K562 (cell line): ENCODE measurements around the gene SLC35E3. TPM values are rescaled to one million over a fixed set of nuclear protein-coding genes. Genes with fewer than 3 reads are reported as not detected.

Experiments
- ATAC-seq: fragments of 200-7000 bp; cut with Tn5 transposase; 3 replicates; pipeline ENCODE4 v1.9.1; 2020; ENCODE audit warnings: moderate library complexity
- BruUV-seq: library from RNA; stranded (reverse); fragments of 400-500 nt; replicated peaks from 2 replicates; lab custom pipeline; 2021; lab: Mats Ljungman, UMichigan
- CTCF ChIA-PET: fragments of 300-600 bp; formaldehyde crosslinking; extraction: SDS; loops from one replicate; lab custom pipeline; 2021; ENCODE audit warnings: low intra/inter-chr PET ratio; lab: Yijun Ruan, JAX
- POLR2A ChIA-PET: fragments of 300-600, 350-650 bp; sonication (Branson Sonifier 250); formaldehyde crosslinking; extraction: SDS; loops from one replicate; lab custom pipeline; 2021; ENCODE audit warnings: antibody characterized with exemption, inconsistent platforms; lab: Yijun Ruan, JAX
- DNase-seq, 4 experiments: peaks; one replicate each; pipeline versions ENCODE4 v3.0.0 to v3.0.0-alpha.2; 2011 to 2018; ENCODE audit warnings: low spot score in 3 of 4, mixed read lengths in 3 of 4; ENCODE audit errors: extremely low read depth in 1 of 4
- FAIRE-seq: peaks from 2 replicates; lab custom pipeline; 2011; peaks lifted over from hg19 to GRCh38; lab: Jason Lieb, UNC
- H2AFZ ChIP-seq: 2 replicates; pipeline ENCODE4 v1.6.0; 2011; ENCODE audit warnings: low read depth, low read length, control low read depth, inconsistent platforms
- H3K27ac ChIP-seq: fragments of 200-600 bp; 3 replicates; pipeline ENCODE4 v1.8.0; 2011; ENCODE audit warnings: low read depth, mild to moderate bottlenecking, control low read depth, inconsistent platforms, low read length, moderate library complexity, mixed read lengths; ENCODE audit errors: extremely low read depth
- H3K27me3 ChIP-seq, 2 experiments: fragments of 300-600 bp in 1 of 2; 2 replicates in 1 of 2; 3 replicates in 1 of 2; pipeline versions ENCODE4 v1.6.0 to v1.8.0; 2011; ENCODE audit warnings: inconsistent platforms in 2 of 2, low read length in 2 of 2, mild to moderate bottlenecking in 1 of 2, mixed read lengths in 1 of 2, moderate library complexity in 1 of 2; ENCODE audit not compliant: control insufficient read depth in 2 of 2, insufficient read depth in 2 of 2
- H3K36me3 ChIP-seq: fragments of 300-600 bp; 3 replicates; pipeline ENCODE4 v1.8.0; 2011; ENCODE audit warnings: mild to moderate bottlenecking, low read length, inconsistent platforms; ENCODE audit not compliant: control insufficient read depth, insufficient read depth
- H3K4me1 ChIP-seq, 2 experiments: fragments of 200-600 bp in 1 of 2; replicated peaks in 1 of 2; 2 replicates in 1 of 2; 3 replicates in 1 of 2; pipeline versions ENCODE4 v1.5.1 to v1.8.0; 2011; ENCODE audit warnings: inconsistent platforms in 2 of 2, low read length in 2 of 2, mild to moderate bottlenecking in 1 of 2, mixed read lengths in 1 of 2, moderate library complexity in 1 of 2; ENCODE audit not compliant: control insufficient read depth in 2 of 2, insufficient read depth in 2 of 2
- H3K4me2 ChIP-seq: 2 replicates; pipeline ENCODE4 v1.6.1; 2011; ENCODE audit warnings: low read length, control low read depth, inconsistent platforms, mixed read lengths; ENCODE audit not compliant: insufficient read depth
- H3K4me3 ChIP-seq: fragments of 200-600 bp; sonication (generic), shearing (Covaris generic); 2 replicates; pipeline ENCODE4 v1.5.1; 2016; ENCODE audit warnings: control low read depth, inconsistent platforms
- H3K79me2 ChIP-seq: fragments of 200-600 bp; 3 replicates; pipeline ENCODE4 v1.8.0; 2011; ENCODE audit warnings: low read length, inconsistent platforms; ENCODE audit not compliant: control insufficient read depth, insufficient read depth
- H3K9ac ChIP-seq, 2 experiments: 2 replicates each; pipeline versions ENCODE4 v1.6.0 to v1.6.1; 2011; ENCODE audit warnings: low read depth in 2 of 2, low read length in 2 of 2, control low read depth in 1 of 2, inconsistent platforms in 1 of 2, mild to moderate bottlenecking in 1 of 2, mixed read lengths in 1 of 2; ENCODE audit not compliant: insufficient read depth in 1 of 2
- H3K9me1 ChIP-seq: one replicate; pipeline ENCODE4 v1.6.0; 2011; ENCODE audit warnings: inconsistent platforms, mild to moderate bottlenecking, low read length, moderate library complexity; ENCODE audit not compliant: control insufficient read depth, insufficient read depth
- H3K9me3 ChIP-seq: replicated peaks from 2 replicates; pipeline ENCODE4 v1.5.1; 2011; ENCODE audit warnings: low read depth, low read length, inconsistent platforms; ENCODE audit not compliant: control insufficient read depth, insufficient read depth
- H4K20me1 ChIP-seq: replicated peaks from 2 replicates; pipeline ENCODE4 v1.6.1; 2011; ENCODE audit warnings: low read length, inconsistent platforms, mixed read lengths; ENCODE audit not compliant: control insufficient read depth, insufficient read depth
- BCOR ChIP-seq: fragments of 450-650 bp; IDR thresholded peaks from 2 replicates; pipeline ENCODE4 v1.6.1; 2016
- ELF1 ChIP-seq: fragments of 200-800 bp; sonication (Bioruptor generic); IDR thresholded peaks from 2 replicates; pipeline ENCODE4 v1.6.1; 2016; ENCODE audit warnings: missing genetic modification characterization, missing compliant biosample characterization
- FOXJ3 ChIP-seq: sonication (generic); formaldehyde crosslinking; IDR thresholded peaks from 2 replicates; pipeline ENCODE4 v1.4.0; 2020; ENCODE audit warnings: mild to moderate bottlenecking, missing genetic modification reagents
- GTF3C2 ChIP-seq: IDR thresholded peaks from 3 replicates; pipeline ENCODE4 v1.6.1; 2011; ENCODE audit warnings: borderline replicate concordance, mild to moderate bottlenecking, moderate library complexity; ENCODE audit not compliant: insufficient read length; ENCODE audit errors: extremely low read depth
- HDAC2 ChIP-seq: fragments of 450-650 bp; IDR thresholded peaks from 2 replicates; pipeline ENCODE4 v1.6.1; 2016; ENCODE audit warnings: mild to moderate bottlenecking
- MAFF ChIP-seq: IDR thresholded peaks from 2 replicates; pipeline ENCODE4 v1.6.1; 2012; ENCODE audit warnings: low read length, improper control_type of control experiment
- NCOA6 ChIP-seq: fragments of 450-650 bp; IDR thresholded peaks from 2 replicates; pipeline ENCODE4 v1.6.1; 2017; ENCODE audit warnings: mild to moderate bottlenecking
- POLR2G ChIP-seq: fragments of 200-400 bp; formaldehyde crosslinking; IDR thresholded peaks from 2 replicates; pipeline ENCODE4 v1.6.1; 2017; ENCODE audit warnings: low read depth, mild to moderate bottlenecking, antibody characterized with exemption, low read length, moderate library complexity
- SIRT6 ChIP-seq: IDR thresholded peaks from one replicate; pipeline ENCODE4 v1.6.1; 2012; ENCODE audit warnings: low read depth, mild to moderate bottlenecking, control low read depth, inconsistent platforms, low read length, moderate library complexity
- SRSF1 ChIP-seq: fragments of 200-400 bp; formaldehyde crosslinking; IDR thresholded peaks from 2 replicates; pipeline ENCODE4 v1.6.1; 2017; ENCODE audit warnings: mild to moderate bottlenecking, low read depth, low read length, moderate library complexity
- SUPT5H ChIP-seq: fragments of 450-650 bp; IDR thresholded peaks from 2 replicates; pipeline ENCODE4 v1.6.1; 2016
- ZNF324 ChIP-seq: fragments of 250-450 bp; sonication (Bioruptor Pico); IDR thresholded peaks from 2 replicates; pipeline ENCODE4 v1.4.0; 2020; ENCODE audit warnings: mild to moderate bottlenecking
- ZNF766 ChIP-seq: fragments of 200-800 bp; sonication (Bioruptor generic); conservative IDR thresholded peaks from 2 replicates; pipeline ENCODE4 v1.6.1; 2016; ENCODE audit warnings: missing genetic modification characterization, missing compliant biosample characterization
- WGBS: fragments of 100-300 bp; shearing (Covaris generic); methylation state at CpG from one replicate; pipeline ENCODE4 v1.1.6; 2016; ENCODE audit warnings: low coverage, mixed read lengths; ENCODE audit not compliant: insufficient coverage; ENCODE audit errors: missing lambda C conversion rate; 5-methylcytosine and 5-hydroxymethylcytosine counted together
- in situ Hi-C: fragments of 300-500 bp; cut with MboI; formaldehyde crosslinking; loops from 4 replicates; pipeline ENCODE4 v1.15.0; 2018; ENCODE audit warnings: inconsistent platforms, mixed read lengths
- intact Hi-C: fragments of 100-400 bp; cut with micrococcal nuclease; formaldehyde crosslinking; loops from 2 replicates; pipeline ENCODE4 v1.14.2; 2022
- polyA plus RNA-seq, 8 experiments: library from polyadenylated mRNA; depleted of rRNA in 4 of 8; stranded (reverse) in 5 of 8; unstranded in 3 of 8; fragments of >200 nt; fragmentation: Nextera tagmentation in 2 of 8; fragmentation: Illumina TruSeq in 1 of 8; extraction: Ambion mirVana in 2 of 8; extraction: Trizol in 1 of 8; gene quantifications; 2 replicates each; pipeline versions ENCODE4 v1.2.1 to v1.2.3, GENCODE V29; 2011 to 2014; ENCODE audit warnings: inconsistent platforms in 1 of 8, missing spikeins in 1 of 8
- total RNA-seq, 7 experiments: library from RNA; depleted of rRNA in 6 of 7; stranded (reverse); fragments of >200 nt in 6 of 7; fragmentation: Illumina TruSeq in 2 of 7; extraction: Trizol in 2 of 7; gene quantifications; 2 replicates each; pipeline versions ENCODE4 v1.2.1 to v1.2.3, GENCODE V29; 2011 to 2021; ENCODE audit warnings: low replicate concordance in 1 of 7
- TF ChIP-seq, protein P1 (sequence below): sonication (generic); formaldehyde crosslinking; IDR thresholded peaks from 2 replicates; pipeline ENCODE4 v1.5.0; 2020; ENCODE audit warnings: missing genetic modification reagents
- TF ChIP-seq, protein P2 (sequence below): fragments of 200-800 bp; sonication (Bioruptor generic); IDR thresholded peaks from 2 replicates; pipeline ENCODE4 v1.6.1; 2016; ENCODE audit warnings: missing genetic modification characterization, missing compliant biosample characterization

SLC35E3 gene
- total and polyA plus RNA-seq, 9 of the 15 experiments (the other 6 are each of a cell fraction or from before 2014, with no cell fraction given): 1.2 to 5.9 (median 3.8) TPM

DNA sequence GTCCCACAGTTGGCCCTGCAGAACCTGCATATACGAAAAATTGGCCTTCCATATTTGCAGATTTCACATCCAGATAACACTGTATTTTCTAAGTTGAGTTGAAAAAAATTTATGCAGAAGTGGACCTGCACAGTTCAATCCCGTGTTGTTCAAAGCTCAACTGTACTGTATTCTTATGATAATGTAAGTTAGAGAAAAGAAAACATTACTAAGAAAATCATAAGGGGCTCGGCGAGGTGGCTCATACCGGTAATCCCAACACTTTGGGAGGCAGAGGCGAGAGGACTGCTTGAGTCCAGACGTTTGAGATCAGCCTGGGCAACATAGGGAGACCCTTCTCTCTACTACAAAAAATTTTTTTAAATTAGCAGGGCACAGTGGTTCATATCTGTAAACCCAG is 18.2 kb upstream of the SLC35E3 start:
- H3K4me3 ChIP-seq: no peak overlapping the region
- in situ Hi-C loops (no loop called here), intact Hi-C loops (no loop called here)
- no peak for DNase-seq
- ChIA-PET POLR2A (no interaction called here), CTCF (no interaction called here)
- no peaks in the 10 kb centered on the region for H3K9me3 ChIP-seq
- no peak overlapping the region for H3K27ac ChIP-seq
- no peaks in the 10 kb centered on the region for H3K4me1 ChIP-seq
- peaks cover 77% of the 10 kb centered on the region for H3K36me3 ChIP-seq
- ATAC-seq: no peak
- no peak for FAIRE-seq
- H3K9me1 ChIP-seq: no peaks in the 10 kb centered on the region
- no peak overlapping the region for H3K9ac ChIP-seq
- H3K27me3 ChIP-seq: no peaks in the 10 kb centered on the region
- no TSS peak for BruUV-seq
- no peak overlapping the region for H3K4me2 ChIP-seq
- WGBS: 95% methylated on average over 7 of the region's 7 CpGs
- H4K20me1 ChIP-seq: no peaks in the 10 kb centered on the region
- no peak overlapping the region for H2AFZ ChIP-seq
- H3K79me2 ChIP-seq: no peaks in the 10 kb centered on the region
- TF ChIP-seq ZNF766 (CRISPR knock-in tag) (no peak), ZNF324 (CRISPR knock-in tag) (no peak), SRSF1 (no peak), SIRT6 (no peak), FOXJ3 (CRISPR knock-in tag) (no peak), MAFF (no peak), ELF1 (tag) (no peak), GTF3C2 (no peak), NCOA6 (no peak), SUPT5H (no peak), HDAC2 (no peak), BCOR (no peak), POLR2G (no peak)
- TF ChIP-seq, protein P1, sequence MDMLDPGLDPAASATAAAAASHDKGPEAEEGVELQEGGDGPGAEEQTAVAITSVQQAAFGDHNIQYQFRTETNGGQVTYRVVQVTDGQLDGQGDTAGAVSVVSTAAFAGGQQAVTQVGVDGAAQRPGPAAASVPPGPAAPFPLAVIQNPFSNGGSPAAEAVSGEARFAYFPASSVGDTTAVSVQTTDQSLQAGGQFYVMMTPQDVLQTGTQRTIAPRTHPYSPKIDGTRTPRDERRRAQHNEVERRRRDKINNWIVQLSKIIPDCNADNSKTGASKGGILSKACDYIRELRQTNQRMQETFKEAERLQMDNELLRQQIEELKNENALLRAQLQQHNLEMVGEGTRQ (CRISPR knock-in tag): no peak
- TF ChIP-seq, protein P2, sequence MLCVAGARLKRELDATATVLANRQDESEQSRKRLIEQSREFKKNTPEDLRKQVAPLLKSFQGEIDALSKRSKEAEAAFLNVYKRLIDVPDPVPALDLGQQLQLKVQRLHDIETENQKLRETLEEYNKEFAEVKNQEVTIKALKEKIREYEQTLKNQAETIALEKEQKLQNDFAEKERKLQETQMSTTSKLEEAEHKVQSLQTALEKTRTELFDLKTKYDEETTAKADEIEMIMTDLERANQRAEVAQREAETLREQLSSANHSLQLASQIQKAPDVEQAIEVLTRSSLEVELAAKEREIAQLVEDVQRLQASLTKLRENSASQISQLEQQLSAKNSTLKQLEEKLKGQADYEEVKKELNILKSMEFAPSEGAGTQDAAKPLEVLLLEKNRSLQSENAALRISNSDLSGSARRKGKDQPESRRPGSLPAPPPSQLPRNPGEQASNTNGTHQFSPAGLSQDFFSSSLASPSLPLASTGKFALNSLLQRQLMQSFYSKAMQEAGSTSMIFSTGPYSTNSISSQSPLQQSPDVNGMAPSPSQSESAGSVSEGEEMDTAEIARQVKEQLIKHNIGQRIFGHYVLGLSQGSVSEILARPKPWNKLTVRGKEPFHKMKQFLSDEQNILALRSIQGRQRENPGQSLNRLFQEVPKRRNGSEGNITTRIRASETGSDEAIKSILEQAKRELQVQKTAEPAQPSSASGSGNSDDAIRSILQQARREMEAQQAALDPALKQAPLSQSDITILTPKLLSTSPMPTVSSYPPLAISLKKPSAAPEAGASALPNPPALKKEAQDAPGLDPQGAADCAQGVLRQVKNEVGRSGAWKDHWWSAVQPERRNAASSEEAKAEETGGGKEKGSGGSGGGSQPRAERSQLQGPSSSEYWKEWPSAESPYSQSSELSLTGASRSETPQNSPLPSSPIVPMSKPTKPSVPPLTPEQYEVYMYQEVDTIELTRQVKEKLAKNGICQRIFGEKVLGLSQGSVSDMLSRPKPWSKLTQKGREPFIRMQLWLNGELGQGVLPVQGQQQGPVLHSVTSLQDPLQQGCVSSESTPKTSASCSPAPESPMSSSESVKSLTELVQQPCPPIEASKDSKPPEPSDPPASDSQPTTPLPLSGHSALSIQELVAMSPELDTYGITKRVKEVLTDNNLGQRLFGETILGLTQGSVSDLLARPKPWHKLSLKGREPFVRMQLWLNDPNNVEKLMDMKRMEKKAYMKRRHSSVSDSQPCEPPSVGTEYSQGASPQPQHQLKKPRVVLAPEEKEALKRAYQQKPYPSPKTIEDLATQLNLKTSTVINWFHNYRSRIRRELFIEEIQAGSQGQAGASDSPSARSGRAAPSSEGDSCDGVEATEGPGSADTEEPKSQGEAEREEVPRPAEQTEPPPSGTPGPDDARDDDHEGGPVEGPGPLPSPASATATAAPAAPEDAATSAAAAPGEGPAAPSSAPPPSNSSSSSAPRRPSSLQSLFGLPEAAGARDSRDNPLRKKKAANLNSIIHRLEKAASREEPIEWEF (CRISPR knock-in tag): no peak
